Activated CD4-positive, alpha-beta T cell treated with anti-CD3 and anti-CD28 coated beads for 24 hours (primary cell): ENCODE measurements around the gene ITGA8.
"Not testable (repeated sequence)": the region's sequence is repeated elsewhere in the genome, so short reads cannot be mapped to it uniquely, and the experiment has no call there.

Experiments used
- DNase-seq, 2 donors: peaks; one replicate each; pipeline ENCODE4 v3.0.0-alpha.2; 2020; ENCODE audit warnings: low read depth in 2 of 2

ITGA8 gene

DNA sequence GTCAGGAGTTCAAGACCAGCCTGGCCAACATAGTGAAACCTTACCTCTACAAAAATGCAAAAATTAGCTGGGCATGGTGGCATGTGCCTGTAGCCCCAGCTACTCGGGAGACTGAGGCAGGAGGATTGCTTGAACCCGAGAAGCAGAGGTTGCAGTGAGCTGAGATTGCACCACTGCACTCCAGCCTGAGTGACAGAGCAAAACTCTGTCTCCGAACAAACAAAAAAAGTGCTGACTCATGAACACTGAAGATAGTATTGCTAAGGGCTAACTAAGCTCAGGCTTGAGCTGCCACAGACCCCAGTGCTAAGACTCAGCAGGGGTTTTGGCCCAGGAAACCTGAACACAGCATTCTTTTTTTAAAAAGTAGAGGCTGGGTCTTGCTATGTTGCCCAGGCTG lies 162.6 kb downstream of the ITGA8 start:
- not testable (repeated sequence) for DNase-seq

DNA sequence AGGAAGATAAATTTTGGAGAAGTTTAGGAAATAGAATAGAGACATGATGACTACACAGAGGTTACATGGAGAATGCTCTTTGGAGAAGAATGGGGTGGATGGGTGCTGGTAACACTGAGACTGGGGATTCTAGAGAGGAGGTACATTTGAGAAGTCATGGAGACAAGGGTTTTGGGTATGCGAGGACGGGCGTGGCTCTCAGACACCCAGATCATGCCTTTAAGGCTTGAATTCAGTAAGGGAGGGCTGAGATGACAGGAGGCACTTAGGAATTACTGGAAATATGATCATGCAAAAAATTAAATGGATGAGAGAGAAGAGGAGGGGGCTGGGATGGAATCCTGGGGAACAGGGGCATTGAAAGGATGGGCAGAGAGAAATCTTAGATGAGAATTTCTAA lies 168.8 kb downstream of the ITGA8 start:
- no peak for DNase-seq

DNA sequence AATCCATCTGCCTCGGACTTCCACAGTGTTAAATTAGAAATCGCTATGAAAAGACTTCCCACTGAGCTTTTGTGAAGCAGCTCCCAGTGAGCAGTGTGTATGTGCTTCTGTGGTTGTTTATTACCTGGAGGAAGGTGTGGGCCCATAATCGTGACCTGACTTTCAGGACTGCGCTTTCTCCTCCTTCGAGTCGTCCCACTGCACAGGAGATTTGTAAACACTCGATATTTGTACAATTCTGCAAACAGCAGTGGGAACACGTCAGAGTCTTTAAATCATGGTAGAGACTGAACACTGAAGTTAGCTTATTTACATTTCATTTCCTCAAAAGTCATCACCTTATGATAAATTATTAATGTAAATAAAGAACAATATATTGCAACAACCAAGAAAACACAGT lies 171.4 kb downstream of the ITGA8 start:
- DNase-seq = no peak

DNA sequence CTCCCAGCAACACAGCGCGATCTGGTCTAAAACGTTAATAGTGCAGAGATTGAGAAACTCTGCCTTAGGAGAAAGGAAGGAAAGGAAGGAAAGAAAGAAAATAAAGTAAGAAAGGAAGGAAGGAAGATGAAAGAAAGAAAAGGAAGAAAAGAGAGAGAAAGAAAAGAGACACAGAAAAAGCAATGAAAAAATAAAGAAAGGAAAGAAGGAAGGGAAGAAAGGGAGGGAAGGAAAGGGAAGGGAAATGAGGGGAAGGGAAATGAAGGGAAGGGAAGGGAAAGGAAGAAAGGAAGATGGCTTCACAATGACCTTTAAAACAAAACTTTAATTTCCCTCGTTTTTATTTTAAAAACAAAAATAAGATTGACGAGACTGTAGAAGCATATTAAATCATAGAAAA lies 173.1 kb downstream of the ITGA8 start:
- no peak for DNase-seq

DNA sequence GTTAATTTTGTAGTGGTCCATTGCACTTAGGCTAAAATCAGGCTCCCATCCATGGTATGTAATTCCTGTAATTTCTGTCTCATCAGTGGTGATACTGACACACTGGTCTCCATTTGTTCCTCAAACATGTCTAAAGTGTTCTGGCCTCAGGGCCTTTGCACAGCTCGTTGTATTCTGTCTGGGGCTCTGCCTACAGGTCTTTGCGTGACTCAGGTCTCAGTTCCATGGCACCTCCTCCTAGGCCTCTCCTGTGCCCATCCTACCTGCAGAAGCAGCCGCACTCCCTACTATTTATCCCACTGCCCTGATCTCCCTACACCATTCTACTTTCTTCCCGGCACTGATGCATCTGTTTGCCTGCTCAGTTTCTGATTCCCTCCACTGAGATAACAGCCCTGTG lies 173.8 kb downstream of the ITGA8 start:
- no peak for DNase-seq

DNA sequence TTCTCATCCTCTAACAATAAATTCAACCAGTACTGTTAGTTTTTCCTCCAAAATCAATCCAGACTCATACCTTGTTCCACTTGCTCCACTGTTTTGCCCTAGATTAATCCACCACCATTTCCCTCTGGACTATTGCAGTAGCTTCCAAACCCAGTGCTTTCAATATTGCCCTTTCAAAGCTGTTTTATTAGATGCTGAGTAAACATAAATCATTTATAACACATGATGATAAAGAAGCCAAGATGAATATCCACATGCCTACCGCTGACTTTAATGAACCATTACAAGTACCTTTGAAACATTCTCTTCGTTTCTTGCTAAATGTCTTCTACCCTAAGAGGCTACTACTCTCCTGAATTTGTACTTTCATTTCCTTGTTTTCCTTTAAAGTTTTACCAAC lies 174.5 kb downstream of the ITGA8 start:
- no peak for DNase-seq

DNA sequence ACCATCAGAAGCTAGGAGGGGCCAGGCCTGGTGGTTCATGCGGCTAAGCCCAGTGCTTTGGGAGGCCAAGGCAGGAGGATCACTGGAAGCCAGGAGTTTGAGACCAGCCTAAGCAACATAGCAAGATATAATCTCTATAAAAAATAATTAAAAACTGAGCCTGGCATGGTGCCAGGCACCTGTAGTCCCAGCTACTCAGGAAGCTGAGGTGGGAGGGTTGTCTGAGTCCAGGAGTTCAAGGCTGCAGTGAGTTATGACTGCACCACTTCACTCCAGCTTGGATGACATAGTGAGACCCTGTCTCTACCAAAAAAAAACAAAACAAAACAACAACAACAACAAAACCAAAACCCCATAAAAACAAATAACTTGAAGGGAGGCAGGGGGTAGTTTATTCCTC lies 175.7 kb downstream of the ITGA8 start:
- DNase-seq = no peak

DNA sequence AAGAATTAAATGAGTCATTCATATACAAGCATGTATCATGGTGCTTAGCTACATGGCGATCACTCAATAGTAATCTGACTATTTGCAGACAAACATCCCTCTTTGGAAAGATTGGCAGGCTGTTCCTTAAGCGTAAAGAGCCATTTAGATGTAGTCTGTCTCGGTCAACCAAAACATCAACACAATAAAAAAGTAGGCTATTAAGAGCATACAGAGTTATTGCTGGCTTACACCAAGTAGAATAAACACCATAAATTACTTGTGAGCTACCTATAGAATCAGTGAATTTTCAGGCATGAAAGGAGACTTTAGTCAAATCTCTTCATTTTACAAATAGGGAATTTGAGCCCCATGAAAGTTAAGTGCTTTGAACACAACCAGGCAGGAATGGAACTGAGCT lies 176.9 kb downstream of the ITGA8 start:
- DNase-seq = no peak

DNA sequence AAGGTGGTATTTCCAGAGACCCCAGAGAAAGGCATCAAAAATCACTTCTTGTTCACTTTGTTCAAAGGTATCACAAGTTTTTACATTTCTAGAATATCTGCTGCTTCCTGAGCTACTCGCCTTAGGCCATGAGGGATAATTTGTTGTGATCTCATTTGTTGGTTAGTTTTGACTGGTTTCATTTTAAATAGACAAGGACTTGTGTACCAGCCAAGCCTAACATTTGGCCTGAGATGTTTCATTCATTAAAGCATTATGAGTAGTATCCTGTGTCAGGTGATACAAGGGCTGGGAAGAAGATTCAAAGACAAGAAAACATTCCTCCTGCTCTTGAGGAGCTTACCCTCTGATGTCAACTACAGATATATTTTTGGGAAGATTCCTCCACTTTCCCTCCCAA lies 178.3 kb downstream of the ITGA8 start:
- DNase-seq = no peak

DNA sequence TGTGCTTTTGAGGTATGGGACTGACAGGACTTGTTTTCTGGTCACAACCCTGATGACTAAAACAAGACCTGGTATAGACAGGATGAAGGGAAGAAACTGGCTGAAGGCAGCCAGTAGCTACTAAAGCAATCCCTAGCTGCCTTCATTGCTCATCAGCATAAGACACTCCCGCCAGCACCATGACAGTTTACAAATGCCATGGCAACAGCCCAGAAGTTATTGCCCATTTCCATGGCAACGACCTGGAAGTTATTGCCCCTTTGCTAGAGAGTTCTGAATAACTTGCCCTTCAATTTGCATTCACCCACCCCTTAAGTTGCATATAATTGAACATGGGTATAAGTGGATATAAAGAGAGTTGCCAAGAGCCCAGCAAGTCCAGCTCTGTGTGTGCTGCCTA lies 179.0 kb downstream of the ITGA8 start:
- DNase-seq = no peak

DNA sequence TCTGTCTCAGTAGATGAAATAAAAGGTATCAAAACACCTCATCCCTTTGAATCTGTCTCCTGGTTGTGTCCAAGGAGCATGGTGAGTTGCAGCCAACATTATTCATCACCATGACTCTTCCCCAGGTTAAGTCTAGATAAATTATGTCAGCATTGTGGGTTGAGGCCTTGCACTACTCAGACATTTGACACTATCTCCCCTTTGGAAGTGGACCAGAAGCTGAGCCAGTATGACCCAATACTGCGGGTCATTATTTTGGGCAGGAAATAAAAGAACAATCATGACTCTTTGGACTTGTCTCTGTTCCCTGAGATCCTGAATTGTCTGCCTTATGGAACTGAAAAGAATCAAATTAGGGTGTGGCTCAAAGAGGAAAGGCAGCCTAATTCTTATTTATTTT lies 180.5 kb downstream of the ITGA8 start:
- DNase-seq = no peak

DNA sequence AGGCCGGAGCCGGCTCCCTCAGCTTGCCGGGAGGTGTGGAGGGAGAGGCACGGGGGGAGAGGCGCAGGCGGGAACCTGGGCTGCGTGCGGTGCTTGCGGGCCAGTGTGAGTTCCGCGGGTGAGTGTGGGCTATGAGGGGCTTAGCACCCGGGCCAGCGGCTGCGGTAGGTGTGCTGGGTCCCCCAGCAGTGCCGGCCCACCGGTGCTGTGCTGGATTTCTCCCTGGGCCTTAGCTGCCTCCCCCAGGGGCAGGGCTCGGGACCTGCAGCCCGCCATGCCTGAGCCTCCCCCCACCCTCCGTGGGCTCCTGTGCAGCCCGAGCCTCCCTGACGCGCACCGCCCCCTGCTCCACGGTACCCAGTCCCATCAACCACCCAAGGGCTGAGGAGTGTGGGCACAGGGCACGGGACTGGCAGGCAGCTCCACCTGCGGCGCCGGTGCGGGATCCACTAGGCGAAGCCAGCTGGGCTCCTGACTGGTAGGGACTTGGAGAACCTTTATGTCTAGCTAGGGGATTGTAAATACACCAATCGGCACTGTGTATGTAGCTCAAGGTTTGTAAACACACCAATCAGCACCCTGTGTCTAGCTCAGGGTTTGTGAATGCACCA lies 184.7 kb downstream of the ITGA8 start:
- DNase-seq = not testable (repeated sequence)

DNA sequence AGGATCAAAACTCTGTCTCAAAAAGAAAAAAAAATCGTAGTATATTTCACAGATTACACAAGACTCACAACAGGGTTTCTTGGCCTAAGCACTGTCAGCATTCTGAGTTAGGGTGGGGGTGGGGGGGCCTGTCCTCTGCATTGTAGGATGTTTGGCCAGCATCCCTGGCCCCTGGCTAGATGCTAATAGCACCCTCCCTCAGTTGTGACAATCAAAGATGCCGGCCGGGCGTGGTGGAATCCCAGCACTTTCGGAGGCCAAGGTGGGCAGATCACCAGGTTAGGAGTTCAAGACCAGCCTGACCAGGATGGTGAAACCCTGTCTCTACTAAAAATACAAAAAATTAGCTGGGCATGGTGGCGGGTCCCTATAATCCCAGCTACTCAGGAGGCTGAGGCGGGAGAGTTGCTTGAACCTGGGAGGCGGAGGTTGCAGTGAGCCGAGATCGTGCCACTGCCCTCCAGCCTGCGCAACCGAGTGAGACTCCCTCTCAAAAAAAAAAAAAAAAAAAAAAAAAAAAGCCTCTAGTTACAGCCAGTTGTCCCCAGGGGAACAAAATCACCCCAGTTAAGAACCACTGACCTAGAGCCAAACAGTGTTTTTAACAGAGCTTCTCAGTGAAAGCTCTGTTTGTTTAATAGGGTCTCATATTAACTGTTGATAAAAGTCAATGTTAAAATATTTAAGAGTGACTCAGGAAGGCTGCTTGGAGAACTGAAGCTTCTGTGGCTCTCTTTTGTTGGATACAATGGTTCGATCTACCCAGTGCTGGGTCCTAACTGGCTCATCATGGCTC lies 187.6 kb downstream of the ITGA8 start:
- no peak for DNase-seq

DNA sequence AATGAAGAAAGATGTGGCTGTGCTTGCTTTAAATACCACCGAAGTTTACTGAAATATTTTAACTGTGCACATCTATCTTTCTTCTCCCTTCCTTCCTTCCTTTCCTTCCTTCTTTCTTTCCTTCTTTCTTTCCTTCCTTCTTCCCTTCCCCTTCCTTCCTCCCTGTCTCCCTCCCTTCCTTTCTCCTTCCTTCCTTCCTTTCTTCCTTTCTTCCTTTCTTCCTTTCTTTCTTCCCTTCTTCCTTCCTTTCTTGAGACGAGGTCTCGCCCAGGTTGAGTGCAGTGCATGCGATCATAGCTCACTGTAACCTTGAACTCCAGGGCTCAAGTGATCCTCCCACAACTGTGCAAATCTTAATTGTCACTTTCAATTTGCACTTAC lies 190.9 kb downstream of the ITGA8 start:
- DNase-seq = no peak

DNA sequence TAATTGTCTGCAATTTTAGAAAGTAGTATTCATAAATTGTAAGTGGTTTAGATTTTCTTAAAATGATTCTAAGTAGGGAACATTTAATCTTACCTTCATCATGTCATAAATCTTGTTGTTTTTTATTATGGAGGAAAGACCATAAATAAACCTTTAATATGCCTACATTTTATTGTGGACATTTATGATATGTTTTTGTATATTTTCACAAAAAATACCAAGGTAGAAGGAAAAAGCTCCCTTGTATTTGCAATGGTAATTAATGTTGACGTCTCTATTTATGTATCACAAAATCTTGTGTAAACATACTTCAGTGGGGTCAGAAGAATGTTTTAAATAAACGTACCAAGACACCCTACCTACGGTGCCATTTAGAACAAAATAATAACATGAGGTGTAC lies 193.0 kb downstream of the ITGA8 start:
- DNase-seq = no peak

DNA sequence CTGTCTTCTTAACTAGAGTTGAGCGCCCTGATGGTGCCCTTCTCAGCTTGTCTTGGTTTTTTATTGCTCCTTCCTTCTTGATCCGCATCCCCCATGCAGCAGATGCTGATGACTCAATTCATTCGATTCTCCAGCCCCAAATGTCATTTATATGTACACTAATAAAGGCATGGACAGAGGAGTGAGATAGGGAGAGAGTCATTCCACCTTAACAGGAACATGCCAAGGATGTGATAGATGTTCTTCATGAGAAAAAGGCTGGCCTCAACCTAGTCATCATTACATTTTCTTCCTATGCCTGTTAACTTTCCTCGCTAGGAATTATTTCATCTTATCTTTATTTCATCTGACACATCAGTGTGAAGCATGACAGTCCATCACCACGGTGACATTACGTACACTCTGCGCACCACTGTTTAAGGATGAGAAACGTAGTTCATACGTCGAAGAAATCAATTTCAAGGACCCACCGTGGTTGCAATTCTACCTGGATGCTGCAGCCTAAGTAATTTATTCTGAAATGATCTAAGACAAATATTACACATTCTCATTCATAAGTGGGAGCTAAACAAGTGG lies 198.3 kb downstream of the ITGA8 start:
- DNase-seq = no peak

DNA sequence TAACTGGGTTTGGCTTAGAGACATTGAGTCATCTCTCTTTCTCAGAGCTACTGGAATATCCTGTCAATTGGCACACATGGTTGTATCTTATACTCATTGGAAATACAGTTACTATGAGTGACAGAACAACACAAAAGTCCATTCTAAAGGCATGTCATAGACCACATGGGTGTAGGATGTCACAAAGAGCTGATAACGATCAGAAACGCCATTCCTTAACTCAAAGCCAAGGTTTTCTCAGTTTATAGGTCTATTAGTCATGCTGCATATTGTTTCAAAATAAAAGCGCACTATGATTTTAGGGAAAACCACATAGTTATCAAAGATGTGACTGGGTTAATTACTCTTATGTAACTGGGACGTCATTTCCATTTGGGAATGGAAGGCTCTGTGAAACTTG lies 201.5 kb downstream of the ITGA8 start:
- no peak for DNase-seq

DNA sequence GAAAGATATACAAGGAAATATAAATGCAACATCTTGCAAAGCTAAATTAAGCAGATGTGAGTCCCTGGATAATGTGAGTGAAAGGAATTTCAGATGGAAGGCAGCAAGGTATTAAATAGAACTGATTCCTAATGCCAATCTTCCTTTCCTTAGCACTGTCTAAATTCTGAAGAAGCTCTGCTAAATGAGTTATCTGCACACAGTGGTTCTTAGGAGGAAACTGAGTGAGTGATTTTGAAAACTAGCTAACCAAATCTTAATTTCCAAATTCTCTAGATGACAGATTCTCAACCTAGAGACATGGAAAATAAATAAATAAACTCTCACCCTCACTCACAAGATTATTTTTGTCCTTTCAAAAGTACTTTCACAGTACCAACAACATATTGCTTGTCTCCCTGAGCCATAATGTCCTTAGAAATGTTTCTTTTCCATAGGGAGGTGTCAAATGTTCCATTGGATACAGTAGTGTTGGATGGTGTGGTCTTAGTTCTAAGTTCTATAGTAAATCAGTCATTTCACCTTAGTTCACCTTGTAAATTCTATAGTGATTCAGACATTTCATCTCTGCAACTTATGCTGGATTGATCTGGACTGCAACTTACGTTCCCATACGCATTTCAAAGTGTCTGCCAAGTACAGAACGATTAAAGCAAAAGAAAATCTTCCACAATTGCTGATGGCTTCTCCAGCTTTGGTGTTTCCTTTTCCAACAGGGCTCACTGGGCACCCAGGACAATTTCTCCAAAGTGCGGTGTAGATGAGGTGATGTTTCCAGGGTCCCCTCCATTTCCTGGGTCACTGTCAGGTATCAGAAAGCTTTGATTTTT lies 203.3 kb downstream of the ITGA8 start:
- no peak for DNase-seq

DNA sequence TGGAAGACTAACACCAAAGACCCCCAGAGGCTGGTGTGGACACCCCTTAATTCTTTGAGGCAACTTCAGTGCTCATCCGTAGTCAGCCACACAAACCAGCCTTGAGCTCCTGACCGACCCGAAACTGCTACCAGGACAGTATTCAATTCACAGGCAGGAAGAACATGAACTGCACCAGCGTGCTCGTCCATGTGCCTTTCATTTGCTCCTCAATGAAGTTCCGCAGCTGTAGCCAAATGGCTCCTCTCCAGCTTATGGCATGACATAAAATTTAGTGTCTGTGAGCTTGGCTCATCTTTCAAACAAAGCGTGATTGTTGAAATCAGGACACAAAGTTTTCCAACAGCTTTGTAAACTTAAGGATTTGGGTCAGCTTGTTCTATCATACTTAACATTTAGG lies 204.5 kb downstream of the ITGA8 start:
- DNase-seq = no peak

DNA sequence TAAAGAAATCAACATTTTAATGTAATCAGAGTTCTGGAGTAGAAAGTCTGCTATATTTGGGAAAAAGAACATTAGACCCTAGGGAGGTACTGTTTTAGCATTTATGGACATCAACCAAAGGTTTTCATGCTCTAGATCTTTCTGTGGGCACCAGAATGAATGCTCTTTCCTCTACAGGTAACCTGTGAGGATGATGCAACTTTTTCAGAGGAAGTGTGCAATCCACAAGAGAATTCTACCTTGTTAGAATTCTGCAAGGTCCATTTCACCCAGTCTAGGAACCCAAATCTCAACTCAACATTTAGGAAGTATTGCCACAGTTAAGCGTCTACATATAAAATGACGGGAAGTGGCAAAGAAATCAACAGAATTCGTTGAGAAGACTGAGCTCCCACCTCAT lies 208.8 kb downstream of the ITGA8 start:
- DNase-seq = no peak

DNA sequence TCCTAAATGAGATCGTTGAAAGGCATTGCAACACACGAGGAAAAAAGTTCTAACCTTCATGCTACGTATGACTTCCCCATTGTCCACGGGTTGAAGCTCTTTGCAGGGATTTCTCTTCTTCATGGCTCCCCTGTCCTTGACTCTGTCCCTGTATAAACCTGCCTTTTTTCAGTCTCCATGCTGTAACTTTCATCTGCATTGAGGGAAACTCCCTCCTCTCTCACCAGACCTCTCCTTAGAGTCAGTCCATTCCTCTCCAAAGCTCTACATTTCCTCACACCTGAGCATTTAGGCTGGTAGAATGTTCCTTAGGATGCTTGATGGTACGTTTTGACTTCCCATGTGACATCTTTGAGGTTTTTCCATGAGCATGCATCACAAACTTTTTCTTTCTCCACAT lies 214.4 kb downstream of the ITGA8 start:
- DNase-seq = no peak

DNA sequence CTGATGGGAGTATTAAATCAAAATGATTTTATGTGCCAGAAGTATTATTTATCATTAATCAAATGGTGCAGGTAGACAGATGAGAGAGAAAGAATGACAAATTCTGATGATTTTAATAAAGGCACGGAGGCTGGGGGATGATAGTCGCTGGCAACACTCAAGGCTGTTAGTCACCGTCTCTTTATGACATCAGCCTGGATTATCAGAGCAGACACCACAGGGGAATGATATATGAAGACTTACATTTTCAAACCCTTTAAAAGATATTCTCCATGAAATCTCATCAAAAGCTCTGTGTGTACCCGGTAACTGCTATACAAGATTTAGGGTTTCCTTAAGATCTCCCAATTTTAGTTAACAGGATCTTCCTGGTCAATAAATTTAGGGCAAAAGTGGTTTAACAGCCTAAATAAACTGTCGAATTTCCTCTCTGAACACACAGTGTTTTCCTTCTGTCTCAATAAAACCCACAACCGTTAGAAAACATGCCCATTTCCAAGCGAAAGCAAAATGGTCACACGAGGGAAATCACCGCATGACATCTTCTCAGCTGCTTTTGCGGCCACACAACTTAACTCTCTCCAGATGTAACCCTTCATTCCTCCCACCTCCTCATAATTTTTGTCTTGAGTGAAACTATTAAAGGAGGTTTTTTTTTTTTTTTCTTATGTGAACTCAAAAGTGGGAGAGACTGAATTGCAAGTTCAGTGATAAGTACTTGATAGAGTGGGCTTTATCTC lies 215.5 kb downstream of the ITGA8 start:
- DNase-seq = no peak
